Esophagus squamous epithelium (tissue), 4 donors: ENCODE measurements around the gene NEB.

Source experiments
- CTCF ChIP-seq, 6 experiments: fragments of 450-650 bp in 4 of 6; fragments of 200-600 bp in 2 of 6; sonication (generic) in 2 of 6; IDR thresholded peaks; one replicate each; pipeline ENCODE4 v1.5.1; 2016 to 2019; ENCODE audit warnings: antibody characterized with exemption in 6 of 6, mild to moderate bottlenecking in 4 of 6, moderate library complexity in 4 of 6
- POLR2A ChIP-seq, 4 donors: fragments of 450-650 bp; IDR thresholded peaks; one replicate each; pipeline ENCODE4 v1.6.1; 2017; ENCODE audit warnings: antibody characterized with exemption in 4 of 4, mild to moderate bottlenecking in 4 of 4, moderate library complexity in 3 of 4

DNA sequence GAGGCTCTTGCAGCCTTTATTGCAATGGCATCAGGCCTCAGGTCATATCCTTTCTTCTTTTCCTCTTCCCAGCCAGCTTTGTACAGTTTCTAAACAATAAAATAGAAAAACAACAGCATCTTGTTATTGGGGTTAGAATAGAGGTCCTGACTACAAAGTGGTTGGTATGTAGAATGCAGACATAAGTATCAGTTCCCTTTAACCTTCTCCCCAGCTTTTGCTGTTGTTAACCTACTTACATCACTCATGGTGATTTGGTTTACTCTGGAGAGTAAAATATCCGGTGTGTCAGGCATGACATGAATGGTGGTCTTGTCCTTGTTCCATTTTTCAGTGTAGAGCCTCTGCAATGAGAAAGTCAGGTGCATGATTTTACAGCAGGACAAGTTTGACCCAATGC, 69.8 kb downstream of the NEB start:
- TF ChIP-seq CTCF (IDR thresholded peaks at IDR 0.05) (no peak), POLR2A (IDR thresholded peaks at IDR 0.05) (no peak)
